ENCODE measurements around the gene PSME1. TPM values are rescaled to one million over a fixed set of nuclear protein-coding genes. Genes with fewer than 3 reads are reported as not detected.

Gene PSME1
- total and polyA plus RNA-seq, 7 donors, result 49.2 to 122 (median 92.6) TPM

DNA sequence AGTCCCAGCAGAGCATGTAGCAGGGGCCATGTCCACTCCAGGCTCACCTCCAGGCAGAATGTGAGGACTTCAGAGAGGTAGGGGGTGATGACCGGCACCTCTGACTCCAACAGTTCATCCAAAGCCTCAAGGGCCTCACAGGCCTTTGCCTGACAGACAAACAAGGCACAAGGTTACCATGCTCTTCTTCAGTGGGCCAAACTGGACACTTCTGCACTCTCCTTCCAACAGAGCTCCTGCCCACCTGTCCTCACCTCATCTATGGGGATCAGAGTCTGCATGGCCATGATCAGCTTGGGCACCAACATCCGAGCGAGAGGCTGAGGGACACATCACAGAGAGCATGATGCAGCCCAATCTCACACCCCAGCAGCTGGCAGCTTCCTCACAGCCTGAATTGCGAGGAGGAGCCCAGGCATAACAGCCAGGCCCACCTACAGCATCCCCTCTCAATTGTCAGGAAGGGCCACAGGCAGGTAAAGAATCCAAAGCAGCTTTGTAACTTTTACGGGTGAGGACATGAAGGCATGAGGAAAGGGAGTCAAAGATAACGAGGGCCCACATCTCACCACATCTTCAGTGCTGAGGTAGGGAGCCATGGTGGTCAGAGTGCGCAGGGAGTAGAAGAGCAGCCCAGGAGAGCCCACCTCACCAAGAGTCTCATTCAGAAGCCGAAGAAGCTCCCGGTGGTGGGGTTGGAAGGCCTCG is 51.0 kb downstream of the PSME1 start:
- peak overlapping the region; percentile 90 for H3K4me3 ChIP-seq
- H3K4me1 ChIP-seq, result peaks cover 21% of the 10 kb centered on the region
- DNase-seq (peak in 1 of 2 donors; percentile 39), ATAC-seq (no peak)
- 89 to 97% (median 91%) methylated on average over 10 of the region's 10 CpGs for WGBS, 3 donors
- TF ChIP-seq, protein P1, sequence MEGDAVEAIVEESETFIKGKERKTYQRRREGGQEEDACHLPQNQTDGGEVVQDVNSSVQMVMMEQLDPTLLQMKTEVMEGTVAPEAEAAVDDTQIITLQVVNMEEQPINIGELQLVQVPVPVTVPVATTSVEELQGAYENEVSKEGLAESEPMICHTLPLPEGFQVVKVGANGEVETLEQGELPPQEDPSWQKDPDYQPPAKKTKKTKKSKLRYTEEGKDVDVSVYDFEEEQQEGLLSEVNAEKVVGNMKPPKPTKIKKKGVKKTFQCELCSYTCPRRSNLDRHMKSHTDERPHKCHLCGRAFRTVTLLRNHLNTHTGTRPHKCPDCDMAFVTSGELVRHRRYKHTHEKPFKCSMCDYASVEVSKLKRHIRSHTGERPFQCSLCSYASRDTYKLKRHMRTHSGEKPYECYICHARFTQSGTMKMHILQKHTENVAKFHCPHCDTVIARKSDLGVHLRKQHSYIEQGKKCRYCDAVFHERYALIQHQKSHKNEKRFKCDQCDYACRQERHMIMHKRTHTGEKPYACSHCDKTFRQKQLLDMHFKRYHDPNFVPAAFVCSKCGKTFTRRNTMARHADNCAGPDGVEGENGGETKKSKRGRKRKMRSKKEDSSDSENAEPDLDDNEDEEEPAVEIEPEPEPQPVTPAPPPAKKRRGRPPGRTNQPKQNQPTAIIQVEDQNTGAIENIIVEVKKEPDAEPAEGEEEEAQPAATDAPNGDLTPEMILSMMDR (IDR thresholded peaks at IDR 0.05), result no peak
- intact Hi-C loops (cut with DNase I), result no loop called here
- peaks cover 6 to 73% of the 10 kb centered on the region in 2 donors for H3K36me3 ChIP-seq (ENCODE audit: insufficient read depth in 1 of 2, low read depth in 1 of 2)
- H3K9me3 ChIP-seq, result no peaks in the 10 kb centered on the region
- H3K27me3 ChIP-seq (ENCODE audit: insufficient read depth in 3 of 3, low read length in 2 of 3), result no peaks in the 10 kb centered on the region
- H3K27ac ChIP-seq, result no peak overlapping the region

DNA sequence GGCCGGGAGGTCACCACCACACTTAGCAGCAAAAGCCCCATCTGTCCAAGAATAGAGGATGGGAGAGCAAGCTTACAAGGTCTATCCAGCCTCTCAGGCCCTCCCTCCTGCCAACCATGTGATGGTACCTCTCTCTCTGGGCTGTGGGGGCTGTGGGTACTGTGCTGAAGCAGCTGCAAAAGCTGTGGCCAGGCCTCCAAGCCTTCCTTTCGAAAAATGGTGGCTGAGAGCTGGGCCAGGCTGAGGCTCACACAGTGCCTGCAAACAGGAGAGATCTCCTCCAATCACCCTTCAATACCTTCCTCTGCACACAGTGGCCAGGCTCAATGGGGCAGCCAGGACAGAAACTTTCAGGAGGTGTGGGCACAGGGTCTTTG is 51.5 kb downstream of the PSME1 start:
- 59 to 76% (median 74%) methylated on average over 2 of the region's 2 CpGs for WGBS, 3 donors
- intact Hi-C loops (cut with DNase I), result no loop called here
- DNase-seq (peak in 1 of 2 donors; percentile 34), ATAC-seq (no peak)
- Histone ChIP-seq H3K9me3 (no peaks in the 10 kb centered on the region), H3K36me3 (ENCODE audit: insufficient read depth in 1 of 2, low read depth in 1 of 2) (peaks cover 6 to 73% of the 10 kb centered on the region in 2 donors), H3K4me1 (peaks cover 21% of the 10 kb centered on the region), H3K27ac (peak overlapping the region; percentile 94), H3K27me3 (ENCODE audit: insufficient read depth in 3 of 3, low read length in 2 of 3) (no peaks in the 10 kb centered on the region), H3K4me3 (peak overlapping the region; percentile 90)
- TF ChIP-seq, protein P1 (IDR thresholded peaks at IDR 0.05), result no peak

Other genes with a start within 250 kb of the PSME1 start
Only the 30 nearest of the 31 such genes appear.
- gene DHRS4, start 182.4 kb upstream of the PSME1 start, total RNA-seq, result 10 to 100 TPM; 24.6 to 57.3 (median 39.5) TPM
- gene DHRS4, start 182.4 kb upstream of the PSME1 start, polyA plus RNA-seq, result 10 to 100 TPM; 18.9 to 76.7 (median 39.0) TPM
- gene DHRS4L2, start 147.3 kb upstream of the PSME1 start, total RNA-seq, result 10 to 100 TPM; 25.9 to 43.4 (median 31.9) TPM
- 10 to 100 TPM; 19.4 to 62.0 (median 30.8) TPM for gene DHRS4L2, start 147.3 kb upstream of the PSME1 start, polyA plus RNA-seq
- gene CARMIL3, start 84.2 kb upstream of the PSME1 start, total RNA-seq, result under 1 TPM in 3 of 4 donors, not detected in 1; 0.04 to 0.10 (median 0.06) TPM
- gene CARMIL3, start 84.2 kb upstream of the PSME1 start, polyA plus RNA-seq, result under 1 TPM in 2 of 3 donors, not detected in 1; 0.08 to 0.19 TPM
- gene CPNE6, start 64.6 kb upstream of the PSME1 start, total RNA-seq, result not detected
- gene CPNE6, start 64.6 kb upstream of the PSME1 start, polyA plus RNA-seq, result under 1 TPM in 1 of 3 donors, not detected in 2; 0.06 TPM
- 1 to 10 TPM; 2.1 to 4.5 (median 2.7) TPM for gene PCK2, start 41.9 kb upstream of the PSME1 start, total RNA-seq
- gene PCK2, start 41.9 kb upstream of the PSME1 start, polyA plus RNA-seq, result 1 to 10 TPM; 2.0 to 2.7 (median 2.0) TPM
- gene DCAF11, start 21.4 kb upstream of the PSME1 start, total RNA-seq, result 10 to 100 TPM; 48.8 to 73.5 (median 68.6) TPM
- 10 to 100 TPM; 34.7 to 66.4 (median 35.4) TPM for gene DCAF11, start 21.4 kb upstream of the PSME1 start, polyA plus RNA-seq
- gene NRL, start 21.2 kb upstream of the PSME1 start, total RNA-seq, result 1 to 10 TPM; 1.5 to 3.6 (median 2.5) TPM
- gene NRL, start 21.2 kb upstream of the PSME1 start, polyA plus RNA-seq, result 1 to 10 TPM; 1.2 to 5.1 (median 2.4) TPM
- 100 to 1,000 TPM in 3 of 4 donors, 10 to 100 TPM in 1; 72.8 to 167 (median 137) TPM for gene FITM1, start 5.5 kb upstream of the PSME1 start, total RNA-seq
- gene FITM1, start 5.5 kb upstream of the PSME1 start, polyA plus RNA-seq, result 100 to 1,000 TPM; 100 to 163 (median 113) TPM
- gene EMC9, start 5.4 kb downstream of the PSME1 start, total RNA-seq, result 10 to 100 TPM; 18.0 to 67.5 (median 36.1) TPM
- 10 to 100 TPM; 17.2 to 35.5 (median 30.9) TPM for gene EMC9, start 5.4 kb downstream of the PSME1 start, polyA plus RNA-seq
- gene PSME2, start 10.4 kb downstream of the PSME1 start, total RNA-seq, result 100 to 1,000 TPM in 1 of 4 donors, 10 to 100 TPM in 3; 30.1 to 179 (median 76.0) TPM
- gene PSME2, start 10.4 kb downstream of the PSME1 start, polyA plus RNA-seq, result 10 to 100 TPM; 64.7 to 80.0 (median 76.4) TPM
- gene RNF31, start 11.3 kb downstream of the PSME1 start, total RNA-seq, result 10 to 100 TPM; 46.4 to 81.5 (median 64.7) TPM
- 10 to 100 TPM; 43.3 to 57.3 (median 55.7) TPM for gene RNF31, start 11.3 kb downstream of the PSME1 start, polyA plus RNA-seq
- gene IRF9, start 25.1 kb downstream of the PSME1 start, total RNA-seq, result 10 to 100 TPM; 10.4 to 21.6 (median 15.1) TPM
- 10 to 100 TPM in 2 of 3 donors, 1 to 10 TPM in 1; 7.9 to 14.2 (median 11.8) TPM for gene IRF9, start 25.1 kb downstream of the PSME1 start, polyA plus RNA-seq
- gene REC8, start 35.9 kb downstream of the PSME1 start, total RNA-seq, result 1 to 10 TPM; 1.0 to 1.6 (median 1.3) TPM
- gene REC8, start 35.9 kb downstream of the PSME1 start, polyA plus RNA-seq, result 1 to 10 TPM in 1 of 3 donors, under 1 TPM in 2; 0.13 to 1.2 (median 0.86) TPM
- 10 to 100 TPM; 35.7 to 75.9 (median 51.1) TPM for gene IPO4, start 52.6 kb downstream of the PSME1 start, total RNA-seq
- gene IPO4, start 52.6 kb downstream of the PSME1 start, polyA plus RNA-seq, result 10 to 100 TPM; 28.8 to 99.7 (median 62.4) TPM
- gene TM9SF1, start 59.2 kb downstream of the PSME1 start, total RNA-seq, result 10 to 100 TPM; 21.0 to 22.7 (median 21.8) TPM
- 10 to 100 TPM; 21.7 to 43.4 (median 31.7) TPM for gene TM9SF1, start 59.2 kb downstream of the PSME1 start, polyA plus RNA-seq
- not detected for gene TSSK4, start 69.5 kb downstream of the PSME1 start, total RNA-seq
- gene TSSK4, start 69.5 kb downstream of the PSME1 start, polyA plus RNA-seq, result under 1 TPM in 2 of 3 donors, not detected in 1; 0.05 to 0.06 TPM
- gene CHMP4A, start 77.3 kb downstream of the PSME1 start, total RNA-seq, result 10 to 100 TPM; 12.3 to 18.2 (median 15.7) TPM
- gene CHMP4A, start 77.3 kb downstream of the PSME1 start, polyA plus RNA-seq, result 10 to 100 TPM; 29.6 to 42.1 (median 29.9) TPM
- 10 to 100 TPM in 3 of 4 donors, 1 to 10 TPM in 1; 9.4 to 16.3 (median 12.1) TPM for gene MDP1, start 79.9 kb downstream of the PSME1 start, total RNA-seq
- gene MDP1, start 79.9 kb downstream of the PSME1 start, polyA plus RNA-seq, result 10 to 100 TPM in 2 of 3 donors, 1 to 10 TPM in 1; 6.2 to 19.7 (median 13.0) TPM
- gene NEDD8, start 96.2 kb downstream of the PSME1 start, total RNA-seq, result 100 to 1,000 TPM; 135 to 206 (median 159) TPM
- 100 to 1,000 TPM; 214 to 315 (median 297) TPM for gene NEDD8, start 96.2 kb downstream of the PSME1 start, polyA plus RNA-seq
- gene GMPR2, start 96.7 kb downstream of the PSME1 start, total RNA-seq, result 10 to 100 TPM; 19.7 to 33.1 (median 27.9) TPM
- 10 to 100 TPM; 17.7 to 24.0 (median 21.7) TPM for gene GMPR2, start 96.7 kb downstream of the PSME1 start, polyA plus RNA-seq
- 10 to 100 TPM; 36.6 to 69.6 (median 65.2) TPM for gene TINF2, start 106.4 kb downstream of the PSME1 start, total RNA-seq
- gene TINF2, start 106.4 kb downstream of the PSME1 start, polyA plus RNA-seq, result 100 to 1,000 TPM in 1 of 3 donors, 10 to 100 TPM in 2; 37.8 to 103 (median 48.3) TPM
- gene TGM1, start 127.0 kb downstream of the PSME1 start, total RNA-seq, result under 1 TPM in 3 of 4 donors, not detected in 1; 0.25 to 0.50 (median 0.32) TPM
- 1 to 10 TPM in 1 of 3 donors, under 1 TPM in 2; 0.17 to 1.3 (median 0.86) TPM for gene TGM1, start 127.0 kb downstream of the PSME1 start, polyA plus RNA-seq
- 10 to 100 TPM; 16.9 to 17.8 (median 17.3) TPM for gene RABGGTA, start 135.4 kb downstream of the PSME1 start, total RNA-seq
- gene RABGGTA, start 135.4 kb downstream of the PSME1 start, polyA plus RNA-seq, result 10 to 100 TPM; 15.1 to 36.2 (median 18.9) TPM
- gene DHRS1, start 163.6 kb downstream of the PSME1 start, total RNA-seq, result 1 to 10 TPM; 1.9 to 3.4 (median 2.7) TPM
- 1 to 10 TPM; 1.5 to 6.4 (median 3.4) TPM for gene DHRS1, start 163.6 kb downstream of the PSME1 start, polyA plus RNA-seq
- gene NOP9, start 163.7 kb downstream of the PSME1 start, total RNA-seq, result 10 to 100 TPM; 36.7 to 38.8 (median 37.7) TPM
- 10 to 100 TPM; 11.4 to 29.8 (median 16.1) TPM for gene NOP9, start 163.7 kb downstream of the PSME1 start, polyA plus RNA-seq
- 1 to 10 TPM in 3 of 4 donors, under 1 TPM in 1; 0.95 to 2.5 (median 1.8) TPM for gene CIDEB, start 171.8 kb downstream of the PSME1 start, total RNA-seq
- gene CIDEB, start 171.8 kb downstream of the PSME1 start, polyA plus RNA-seq, result 1 to 10 TPM; 1.2 to 2.1 (median 1.3) TPM
- gene LTB4R2, start 173.9 kb downstream of the PSME1 start, total RNA-seq, result 1 to 10 TPM in 3 of 4 donors, under 1 TPM in 1; 0.96 to 2.3 (median 1.7) TPM
- gene LTB4R2, start 173.9 kb downstream of the PSME1 start, polyA plus RNA-seq, result under 1 TPM; 0.08 to 0.57 (median 0.32) TPM
- 1 to 10 TPM; 1.1 to 2.1 (median 2.0) TPM for gene LTB4R, start 175.3 kb downstream of the PSME1 start, total RNA-seq
- gene LTB4R, start 175.3 kb downstream of the PSME1 start, polyA plus RNA-seq, result 1 to 10 TPM in 1 of 3 donors, under 1 TPM in 2; 0.35 to 2.0 (median 0.65) TPM
- 10 to 100 TPM in 3 of 4 donors, 1 to 10 TPM in 1; 8.6 to 13.9 (median 11.2) TPM for gene ADCY4, start 198.9 kb downstream of the PSME1 start, total RNA-seq
- gene ADCY4, start 198.9 kb downstream of the PSME1 start, polyA plus RNA-seq, result 10 to 100 TPM in 1 of 3 donors, 1 to 10 TPM in 2; 7.0 to 10.8 (median 7.7) TPM
- gene RIPK3, start 203.8 kb downstream of the PSME1 start, total RNA-seq, result 1 to 10 TPM; 1.1 to 1.9 (median 1.4) TPM
- 1 to 10 TPM in 1 of 3 donors, under 1 TPM in 2; 0.94 to 1.7 (median 0.97) TPM for gene RIPK3, start 203.8 kb downstream of the PSME1 start, polyA plus RNA-seq

All from psoas muscle (tissue), 8 donors.